ENCODE measurements around the gene PRIM2. TPM values are rescaled to one million over a fixed set of nuclear protein-coding genes. Genes with fewer than 3 reads are reported as not detected.
"Not testable (repeated sequence)": the region's sequence is repeated elsewhere in the genome, so short reads cannot be mapped to it uniquely, and the experiment has no call there.

The PRIM2 gene
- total RNA-seq, 2 experiments from 2014 or later, result 51.5 to 52.0 TPM

DNA sequence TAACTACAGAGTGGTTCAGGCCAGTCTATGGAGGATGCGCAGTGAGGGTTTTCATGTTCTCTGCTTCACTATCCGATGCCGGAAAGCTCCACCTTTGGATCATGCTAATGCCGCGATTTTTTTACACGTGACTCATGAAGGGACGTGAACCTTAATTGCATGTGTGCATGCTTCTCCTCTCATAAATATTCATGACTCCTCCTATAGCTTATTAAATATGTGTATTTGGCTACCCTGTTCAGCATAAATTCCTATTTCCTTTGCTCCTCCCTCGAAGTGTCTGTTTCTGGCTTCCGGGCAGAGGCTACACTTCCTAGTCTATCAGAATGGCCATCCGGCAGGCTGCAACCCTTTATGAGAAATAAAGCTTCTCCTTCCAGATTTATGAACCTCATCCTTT, 185.0 kb downstream of the PRIM2 start:
- CTCF ChIA-PET; H3K4me3 Mint-ChIP-seq; H3K36me3 Mint-ChIP-seq (ENCODE audit: low read depth): not testable (repeated sequence)

DNA sequence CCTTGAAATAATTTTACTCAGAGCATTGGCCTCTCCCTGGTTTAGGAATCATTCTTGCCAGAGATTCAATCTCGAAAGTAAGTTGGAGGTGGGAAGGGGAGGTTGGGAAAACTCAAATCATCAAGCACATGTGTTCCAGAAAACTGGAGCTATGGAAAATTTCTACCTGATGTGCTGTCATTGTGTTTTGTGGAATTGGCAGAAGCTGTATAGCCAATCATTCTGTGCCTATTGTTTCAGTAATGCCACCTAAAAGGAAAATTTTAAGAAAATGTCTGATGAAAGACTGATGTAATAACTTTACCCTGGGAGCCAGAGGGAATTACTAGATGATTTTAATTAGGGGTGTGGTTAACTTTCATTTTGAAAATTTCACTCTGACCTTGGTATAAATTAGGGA, 187.8 kb downstream of the PRIM2 start:
- H3K27ac Mint-ChIP-seq; H3K9me3 Mint-ChIP-seq; H3K27me3 Mint-ChIP-seq (ENCODE audit: low read depth); CTCF ChIA-PET; H3K36me3 Mint-ChIP-seq (ENCODE audit: low read depth); H3K4me1 Mint-ChIP-seq (ENCODE audit: low read depth); intact Hi-C loops (cut with micrococcal nuclease); H3K4me3 Mint-ChIP-seq; DNase-seq: not testable (repeated sequence)

More for the DNA sequence above, 185.0 kb downstream of the PRIM2 start:
- H3K4me1 Mint-ChIP-seq (ENCODE audit: low read depth); H3K27me3 Mint-ChIP-seq (ENCODE audit: low read depth); DNase-seq; H3K9me3 Mint-ChIP-seq; H3K27ac Mint-ChIP-seq; intact Hi-C loops (cut with micrococcal nuclease): not testable (repeated sequence)

DNA sequence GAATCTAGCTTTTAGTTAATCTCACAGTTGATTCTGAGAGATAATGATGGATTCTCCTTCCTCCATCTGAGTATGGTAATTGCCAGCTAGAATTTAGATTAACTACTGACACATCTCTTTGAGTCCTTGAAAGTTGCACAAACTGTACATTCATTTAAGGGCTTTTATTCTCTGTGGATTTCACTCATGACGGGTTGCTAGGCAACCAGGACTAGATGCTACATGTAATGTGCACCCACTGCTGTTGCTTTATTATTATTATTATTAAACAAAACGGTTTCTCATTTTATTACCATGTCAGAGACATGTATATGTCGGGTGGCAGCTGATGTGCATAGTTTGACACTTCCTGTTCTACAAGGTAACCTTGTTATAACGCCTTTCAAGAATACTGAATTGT, 193.0 kb downstream of the PRIM2 start:
- intact Hi-C loops (cut with micrococcal nuclease); DNase-seq; H3K27ac Mint-ChIP-seq; H3K4me1 Mint-ChIP-seq (ENCODE audit: low read depth); H3K27me3 Mint-ChIP-seq (ENCODE audit: low read depth); H3K9me3 Mint-ChIP-seq; H3K4me3 Mint-ChIP-seq; CTCF ChIA-PET; H3K36me3 Mint-ChIP-seq (ENCODE audit: low read depth): not testable (repeated sequence)

DNA sequence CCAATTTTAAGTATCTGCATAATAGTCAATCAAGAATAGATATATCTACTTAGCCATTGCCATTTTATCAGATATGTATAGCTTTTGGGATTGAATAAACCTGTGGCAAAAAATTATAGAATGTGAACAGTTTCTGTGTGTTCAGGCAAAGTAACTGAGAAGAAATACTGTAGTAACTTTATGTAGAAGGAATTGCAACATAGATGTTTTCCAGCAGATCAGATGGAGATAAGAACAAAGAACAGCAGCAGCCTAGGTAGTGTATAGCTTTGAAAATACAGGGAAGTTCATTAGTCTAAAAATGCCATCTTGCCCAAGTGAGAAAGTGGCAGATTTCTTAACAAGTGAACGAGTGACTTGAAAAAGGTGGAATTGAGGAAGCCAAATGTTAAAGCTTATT, 197.7 kb downstream of the PRIM2 start:
- H3K36me3 Mint-ChIP-seq (ENCODE audit: low read depth); H3K9me3 Mint-ChIP-seq; intact Hi-C loops (cut with micrococcal nuclease); CTCF ChIA-PET; H3K4me3 Mint-ChIP-seq; H3K27me3 Mint-ChIP-seq (ENCODE audit: low read depth); H3K4me1 Mint-ChIP-seq (ENCODE audit: low read depth); DNase-seq; H3K27ac Mint-ChIP-seq: not testable (repeated sequence)

DNA sequence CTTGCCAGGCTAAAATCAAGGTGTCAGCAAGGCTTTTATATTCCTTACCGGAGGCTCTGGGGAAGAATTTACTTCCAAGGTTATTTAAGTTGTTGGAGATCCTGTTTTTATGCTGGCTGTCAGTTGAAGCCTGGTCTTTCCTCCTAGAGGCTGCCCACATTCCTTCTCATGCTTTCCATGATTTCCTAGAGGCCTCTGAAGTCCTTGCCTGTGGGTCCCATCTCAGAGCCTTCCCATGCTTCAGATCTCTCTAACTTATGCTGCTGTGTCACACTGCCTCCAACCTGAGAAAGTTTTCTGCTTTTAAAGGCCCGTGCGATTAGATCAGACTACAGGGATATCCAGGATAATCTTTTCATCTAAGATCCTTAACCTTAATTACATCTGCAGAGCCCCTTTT, 198.4 kb downstream of the PRIM2 start:
- H3K4me3 Mint-ChIP-seq; H3K27me3 Mint-ChIP-seq (ENCODE audit: low read depth); H3K36me3 Mint-ChIP-seq (ENCODE audit: low read depth); intact Hi-C loops (cut with micrococcal nuclease); H3K27ac Mint-ChIP-seq; CTCF ChIA-PET; H3K9me3 Mint-ChIP-seq; H3K4me1 Mint-ChIP-seq (ENCODE audit: low read depth); DNase-seq: not testable (repeated sequence)

DNA sequence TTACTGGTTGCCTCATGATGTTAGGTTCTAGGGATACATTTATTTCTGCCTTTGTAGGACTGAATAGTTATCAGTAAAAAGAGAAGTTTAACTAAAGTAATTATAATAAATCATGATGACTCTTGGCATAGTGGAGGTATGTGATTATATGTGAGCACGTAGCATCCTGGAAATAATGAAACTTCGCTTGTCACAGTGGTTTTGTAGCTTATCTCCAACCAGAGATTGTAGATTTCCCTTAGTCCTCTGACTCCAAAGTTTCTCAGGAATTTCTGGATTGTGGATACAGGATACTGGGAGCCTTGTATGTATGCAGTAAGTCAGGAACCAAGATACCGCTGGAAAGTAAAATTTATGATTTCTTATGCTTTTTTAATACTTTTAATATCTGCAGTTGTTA, 199.3 kb downstream of the PRIM2 start:
- DNase-seq; H3K27me3 Mint-ChIP-seq (ENCODE audit: low read depth); H3K9me3 Mint-ChIP-seq; H3K4me3 Mint-ChIP-seq; H3K4me1 Mint-ChIP-seq (ENCODE audit: low read depth); H3K36me3 Mint-ChIP-seq (ENCODE audit: low read depth); H3K27ac Mint-ChIP-seq; CTCF ChIA-PET; intact Hi-C loops (cut with micrococcal nuclease): not testable (repeated sequence)

DNA sequence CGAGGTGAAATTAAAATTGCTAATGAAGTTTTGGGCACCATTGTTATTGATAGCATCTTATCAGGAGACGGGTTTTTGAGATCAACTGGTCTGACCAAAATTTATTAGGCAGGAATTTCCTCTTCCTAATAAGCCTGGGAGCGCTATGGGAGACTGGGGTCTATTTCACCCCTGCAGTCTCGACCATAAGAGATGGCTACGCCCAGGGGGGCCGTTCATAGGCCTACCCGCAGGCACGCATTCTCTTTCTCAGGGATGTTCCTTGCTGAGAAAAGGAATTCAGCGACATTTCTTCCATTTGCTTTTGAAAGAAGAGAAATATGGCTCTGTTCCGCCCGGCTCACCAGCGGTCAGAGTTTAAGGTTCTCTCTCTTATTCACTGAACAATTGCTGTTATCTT, 201.8 kb downstream of the PRIM2 start:
- intact Hi-C loops (cut with micrococcal nuclease); H3K4me3 Mint-ChIP-seq; H3K9me3 Mint-ChIP-seq; CTCF ChIA-PET; DNase-seq; H3K36me3 Mint-ChIP-seq (ENCODE audit: low read depth); H3K4me1 Mint-ChIP-seq (ENCODE audit: low read depth); H3K27me3 Mint-ChIP-seq (ENCODE audit: low read depth); H3K27ac Mint-ChIP-seq: not testable (repeated sequence)

DNA sequence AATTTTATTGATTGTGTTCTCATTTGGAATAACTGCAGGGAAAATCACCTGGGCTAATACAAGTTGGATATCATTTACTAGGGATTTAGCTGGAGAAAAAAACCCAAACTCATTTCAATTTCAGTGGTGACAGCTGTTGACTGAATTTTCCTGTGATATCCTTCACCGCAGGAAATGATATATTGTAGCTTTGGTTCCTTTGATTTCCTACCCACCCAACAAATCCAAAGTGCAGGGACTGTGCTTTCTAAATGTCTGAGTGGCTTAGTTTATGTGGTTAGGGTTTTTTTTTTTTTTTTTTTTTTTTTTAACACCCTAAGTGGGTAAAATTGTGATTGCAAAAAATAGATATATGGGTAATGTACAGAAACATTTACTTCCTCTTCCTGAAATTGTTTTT, 203.7 kb downstream of the PRIM2 start:
- intact Hi-C loops (cut with micrococcal nuclease); H3K36me3 Mint-ChIP-seq (ENCODE audit: low read depth); H3K4me1 Mint-ChIP-seq (ENCODE audit: low read depth); H3K27ac Mint-ChIP-seq; CTCF ChIA-PET; H3K27me3 Mint-ChIP-seq (ENCODE audit: low read depth); H3K4me3 Mint-ChIP-seq; H3K9me3 Mint-ChIP-seq; DNase-seq: not testable (repeated sequence)

DNA sequence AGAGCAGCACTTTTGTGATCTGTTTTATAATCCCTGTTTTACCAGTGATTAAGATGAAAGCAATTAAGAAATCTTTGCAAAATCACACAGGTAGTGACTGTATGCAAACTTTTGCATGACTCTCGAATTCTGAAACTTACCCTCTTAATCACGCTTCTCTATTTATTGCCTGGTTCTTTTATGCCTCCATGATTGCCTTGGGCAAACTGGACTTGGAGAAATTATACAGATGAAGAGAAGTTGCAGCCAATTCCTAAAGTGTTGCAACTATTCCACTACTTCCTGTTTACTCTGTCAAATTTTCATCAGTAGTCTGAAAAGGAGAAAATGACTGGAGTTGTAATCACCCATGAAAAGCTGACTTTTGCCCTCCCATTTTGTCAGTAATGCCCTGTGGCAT, 205.8 kb downstream of the PRIM2 start:
- H3K4me1 Mint-ChIP-seq (ENCODE audit: low read depth); H3K36me3 Mint-ChIP-seq (ENCODE audit: low read depth); CTCF ChIA-PET; intact Hi-C loops (cut with micrococcal nuclease); H3K9me3 Mint-ChIP-seq; H3K4me3 Mint-ChIP-seq; H3K27ac Mint-ChIP-seq; H3K27me3 Mint-ChIP-seq (ENCODE audit: low read depth); DNase-seq: not testable (repeated sequence)

DNA sequence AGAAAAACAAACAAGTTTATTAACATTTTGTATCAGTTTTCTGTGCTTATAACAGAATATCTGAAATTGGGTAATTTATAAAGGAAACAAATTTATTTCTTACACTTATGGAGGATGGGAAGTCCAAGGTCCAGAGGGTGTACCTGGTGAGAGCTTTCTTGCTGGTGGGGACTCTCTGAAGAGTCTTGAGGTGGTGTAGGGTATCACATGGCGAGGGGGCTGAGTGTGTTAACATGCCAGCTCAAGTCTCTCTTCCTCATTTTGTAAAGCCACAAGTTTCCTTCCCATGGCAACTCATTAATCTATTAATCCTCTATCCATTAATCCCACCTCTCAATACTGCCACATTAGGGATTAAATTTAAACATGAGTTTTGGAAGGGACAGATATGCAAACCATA, 212.3 kb downstream of the PRIM2 start:
- H3K4me1 Mint-ChIP-seq (ENCODE audit: low read depth); H3K27me3 Mint-ChIP-seq (ENCODE audit: low read depth); H3K9me3 Mint-ChIP-seq; intact Hi-C loops (cut with micrococcal nuclease); H3K27ac Mint-ChIP-seq; CTCF ChIA-PET; DNase-seq; H3K36me3 Mint-ChIP-seq (ENCODE audit: low read depth); H3K4me3 Mint-ChIP-seq: not testable (repeated sequence)

DNA sequence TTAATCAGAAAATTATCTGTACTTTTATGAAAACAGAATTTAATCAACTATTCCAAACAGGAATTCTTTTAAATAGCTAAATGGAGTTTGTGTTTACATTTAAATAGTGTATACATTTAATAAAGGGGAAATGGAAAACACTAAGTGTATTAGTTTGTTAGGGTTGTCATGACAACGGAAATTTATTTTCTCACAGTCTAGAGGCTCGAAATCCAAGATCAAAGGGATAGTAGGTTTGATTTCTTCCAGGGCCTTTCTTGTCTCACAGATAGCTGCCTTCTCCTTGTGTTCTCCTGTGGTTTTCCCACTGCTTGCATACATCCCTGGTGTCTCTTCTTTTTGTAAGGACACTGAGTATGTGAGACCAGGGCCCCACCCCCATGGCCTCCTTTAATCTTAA, 215.2 kb downstream of the PRIM2 start:
- H3K36me3 Mint-ChIP-seq (ENCODE audit: low read depth); CTCF ChIA-PET; H3K4me1 Mint-ChIP-seq (ENCODE audit: low read depth); H3K9me3 Mint-ChIP-seq; DNase-seq; H3K27me3 Mint-ChIP-seq (ENCODE audit: low read depth); H3K27ac Mint-ChIP-seq; intact Hi-C loops (cut with micrococcal nuclease); H3K4me3 Mint-ChIP-seq: not testable (repeated sequence)

DNA sequence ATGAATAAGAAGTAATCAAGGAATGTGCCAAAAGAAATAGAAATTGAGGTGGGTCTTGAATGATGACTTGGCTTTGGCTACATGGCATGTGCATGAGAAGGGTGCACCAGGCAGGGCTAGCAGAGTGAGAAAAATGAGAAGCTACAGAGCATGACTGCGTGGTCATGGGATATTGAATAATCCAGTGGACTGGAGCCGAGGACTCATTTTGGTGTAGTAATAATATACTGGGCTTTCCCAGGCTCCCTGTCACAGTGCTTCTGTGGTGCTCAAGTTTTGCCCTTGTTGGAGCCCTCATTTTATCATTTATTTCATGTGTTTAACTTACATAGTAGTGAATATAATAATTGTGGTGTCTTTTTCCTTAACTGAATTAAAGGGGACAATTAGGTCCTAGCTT, 217.7 kb downstream of the PRIM2 start:
- H3K27me3 Mint-ChIP-seq (ENCODE audit: low read depth); H3K4me1 Mint-ChIP-seq (ENCODE audit: low read depth); H3K36me3 Mint-ChIP-seq (ENCODE audit: low read depth); H3K4me3 Mint-ChIP-seq; H3K9me3 Mint-ChIP-seq; CTCF ChIA-PET; DNase-seq; intact Hi-C loops (cut with micrococcal nuclease); H3K27ac Mint-ChIP-seq: not testable (repeated sequence)

DNA sequence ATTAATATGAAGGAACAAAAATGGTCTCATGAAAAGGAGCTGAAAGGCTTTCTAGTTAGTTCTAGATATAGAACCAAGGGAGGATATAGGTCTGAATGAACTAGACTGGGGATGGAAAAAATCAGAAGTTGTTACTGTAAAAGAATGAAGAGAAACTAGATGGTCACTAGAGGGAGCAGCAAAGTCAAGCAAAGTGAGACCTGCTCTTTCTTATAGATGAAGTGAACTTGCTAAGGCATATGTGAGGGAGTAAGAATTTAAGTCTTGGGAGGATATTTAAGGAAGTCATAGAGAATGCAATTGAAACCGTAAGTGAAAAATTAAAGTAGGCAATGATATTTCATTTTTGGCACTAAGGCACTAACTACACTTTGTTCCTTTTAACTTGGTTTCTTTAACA, 218.6 kb downstream of the PRIM2 start:
- CTCF ChIA-PET, result interaction anchor here (0.7 kb wide), 1 partner anchor 258 kb away, joined by 5 read pairs; no protein-coding TSS in a partner anchor
- intact Hi-C loops (cut with micrococcal nuclease); H3K4me3 Mint-ChIP-seq; DNase-seq; H3K27ac Mint-ChIP-seq; H3K27me3 Mint-ChIP-seq (ENCODE audit: low read depth); H3K4me1 Mint-ChIP-seq (ENCODE audit: low read depth); H3K9me3 Mint-ChIP-seq: not testable (repeated sequence)
- H3K36me3 Mint-ChIP-seq (ENCODE audit: low read depth), result peaks cover 11% of the 10 kb centered on the region

DNA sequence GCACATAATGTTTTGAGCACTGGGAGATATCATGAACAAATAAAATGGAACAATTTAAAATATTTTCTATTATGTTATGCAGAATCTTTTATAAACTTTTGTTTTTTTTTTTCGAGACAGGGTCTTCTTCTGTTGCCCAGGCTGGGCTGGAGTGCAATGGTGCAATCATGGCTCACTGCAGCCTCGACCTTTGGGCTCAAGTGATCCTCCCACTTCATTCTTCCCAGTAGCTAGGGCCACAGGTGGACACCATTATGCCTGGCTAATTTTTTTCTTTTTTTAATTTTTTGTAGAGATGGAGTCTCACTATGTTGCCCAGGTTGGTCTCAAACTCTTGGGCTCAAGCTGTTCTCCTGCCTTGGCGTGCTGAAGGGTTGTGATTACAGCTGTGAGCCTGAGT, 220.5 kb downstream of the PRIM2 start:
- DNase-seq; H3K27me3 Mint-ChIP-seq (ENCODE audit: low read depth); H3K4me1 Mint-ChIP-seq (ENCODE audit: low read depth); H3K27ac Mint-ChIP-seq; intact Hi-C loops (cut with micrococcal nuclease); H3K9me3 Mint-ChIP-seq; CTCF ChIA-PET; H3K4me3 Mint-ChIP-seq: not testable (repeated sequence)
- H3K36me3 Mint-ChIP-seq (ENCODE audit: low read depth), result peaks cover 13% of the 10 kb centered on the region
